HTERT RPE-1 (cell line): ENCODE results near the gene TLR9.

Experiments
- in situ Hi-C: fragments of 300-500 bp; cut with MboI; formaldehyde crosslinking; loops from 4 replicates; pipeline ENCODE4 v1.14.3; 2020; ENCODE audit warnings: low sequenced_read_pairs

TLR9 gene

GRCh38 chr3:52218454-52218853 lies 7.0 kb downstream of the TLR9 start:
- in situ Hi-C loops = no loop called here

DNA sequence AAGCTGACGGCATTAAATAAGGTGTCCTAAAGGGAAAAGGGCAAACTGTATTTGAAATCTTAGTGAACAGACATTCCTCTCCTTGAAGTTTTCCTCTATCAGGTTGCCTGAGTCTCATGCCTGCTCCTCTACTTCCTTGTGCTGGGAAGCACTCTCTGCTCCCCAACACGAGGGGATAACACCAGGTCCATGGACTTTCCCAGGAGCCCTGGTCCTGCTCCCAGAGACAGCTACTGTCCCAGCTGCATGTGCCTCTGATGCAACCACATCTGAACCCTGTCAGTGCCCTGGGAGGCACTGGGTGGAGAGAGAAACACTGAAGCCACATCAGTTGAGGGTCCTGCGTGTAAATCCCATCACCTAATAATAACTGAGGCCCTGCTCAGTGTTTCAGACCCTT lies 7.4 kb downstream of the TLR9 start:
- in situ Hi-C loops = no loop called here

DNA sequence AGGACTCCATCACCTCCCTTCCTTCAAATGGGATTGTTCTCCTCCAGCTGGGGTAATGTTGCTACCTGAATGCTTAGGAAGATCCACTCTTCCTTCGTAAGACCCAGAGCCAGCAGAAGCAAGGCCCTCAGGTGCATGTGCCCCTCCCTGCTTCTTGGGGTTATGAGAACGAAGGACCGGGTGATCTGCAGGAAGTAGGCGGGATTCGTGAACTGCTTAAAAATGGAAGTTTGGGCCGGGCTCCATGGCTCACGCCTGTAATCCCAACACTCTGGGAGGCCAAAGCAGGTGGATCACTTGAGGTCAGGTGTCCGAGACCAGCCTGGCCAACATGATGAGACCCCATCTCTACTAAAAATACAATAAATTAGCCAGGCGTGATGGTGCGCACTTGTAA lies 8.0 kb downstream of the TLR9 start:
- in situ Hi-C loops = no loop called here

- in situ Hi-C loops = no loop called here
Observed at GRCh38 chr3:52216585-52217408, 8.6 kb downstream of the TLR9 start.

- in situ Hi-C loops = no loop called here
Observed at GRCh38 chr3:52215351-52215750, 10.1 kb downstream of the TLR9 start.

DNA sequence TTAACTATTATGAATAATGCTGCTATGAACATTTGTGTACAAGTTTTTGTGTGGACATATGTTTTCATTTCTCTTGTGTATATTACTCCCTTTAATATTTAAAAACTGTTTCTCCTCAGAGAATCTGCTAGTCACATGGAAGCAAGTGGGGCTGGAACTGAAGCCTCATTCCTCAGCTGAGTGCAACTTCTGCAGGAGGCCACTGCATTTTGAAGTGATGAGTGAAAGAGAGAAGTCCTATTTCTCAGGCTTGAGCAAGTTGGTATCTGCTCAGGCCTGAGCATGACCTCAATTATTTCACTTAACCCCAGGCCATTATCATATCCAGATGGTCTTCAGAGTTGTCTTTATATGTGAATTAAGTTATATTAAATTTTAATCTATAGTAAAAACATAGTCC lies 11.5 kb downstream of the TLR9 start:
- in situ Hi-C loops = no loop called here

DNA sequence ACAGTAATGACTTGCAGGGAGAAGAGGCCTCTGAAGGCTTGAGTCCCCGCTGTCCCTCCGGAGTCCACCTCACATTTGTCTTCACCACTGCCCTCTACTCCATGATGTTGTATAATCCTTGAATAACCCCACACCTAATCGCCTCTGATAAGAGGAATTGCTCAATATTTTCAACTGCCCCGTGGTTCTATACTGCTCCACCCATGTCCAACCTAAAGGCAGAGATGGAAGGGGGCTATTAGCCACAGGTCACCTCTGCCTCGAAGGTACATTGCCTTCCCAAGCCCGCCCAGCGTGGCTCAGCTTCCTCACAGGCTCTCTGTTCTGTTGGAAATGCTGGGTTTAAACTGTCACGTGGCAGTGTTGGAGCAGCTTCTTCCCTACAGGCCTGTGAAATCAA lies 12.4 kb downstream of the TLR9 start:
- in situ Hi-C loops = no loop called here

DNA sequence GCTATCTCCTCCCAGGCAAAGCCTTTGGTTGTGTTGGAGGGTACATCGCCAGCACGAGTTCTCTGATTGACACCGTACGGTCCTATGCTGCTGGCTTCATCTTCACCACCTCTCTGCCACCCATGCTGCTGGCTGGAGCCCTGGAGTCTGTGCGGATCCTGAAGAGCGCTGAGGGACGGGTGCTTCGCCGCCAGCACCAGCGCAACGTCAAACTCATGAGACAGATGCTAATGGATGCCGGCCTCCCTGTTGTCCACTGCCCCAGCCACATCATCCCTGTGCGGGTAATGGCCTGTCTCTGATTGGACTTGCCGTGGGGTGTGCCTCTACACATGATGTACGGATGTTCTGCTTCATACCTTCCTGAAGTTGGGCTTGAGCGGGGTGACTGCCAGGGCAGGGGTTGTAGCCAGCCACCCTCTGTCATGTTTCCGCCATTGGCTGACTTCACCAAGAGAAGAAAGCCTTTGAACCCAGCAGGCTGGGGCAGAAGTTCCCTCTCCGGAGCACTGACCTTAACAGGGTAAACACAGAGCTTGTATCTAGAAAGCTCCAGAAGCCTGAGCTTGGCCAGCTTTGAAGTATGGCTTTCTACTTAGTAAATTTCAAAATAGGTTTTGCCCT lies 14.1 kb downstream of the TLR9 start:
- in situ Hi-C loops = no loop called here

GRCh38 chr3:52210550-52211046 lies 14.8 kb downstream of the TLR9 start:
- in situ Hi-C loops = no loop called here

- in situ Hi-C loops = no loop called here
Observed at GRCh38 chr3:52210037-52210436, 15.4 kb downstream of the TLR9 start.

DNA sequence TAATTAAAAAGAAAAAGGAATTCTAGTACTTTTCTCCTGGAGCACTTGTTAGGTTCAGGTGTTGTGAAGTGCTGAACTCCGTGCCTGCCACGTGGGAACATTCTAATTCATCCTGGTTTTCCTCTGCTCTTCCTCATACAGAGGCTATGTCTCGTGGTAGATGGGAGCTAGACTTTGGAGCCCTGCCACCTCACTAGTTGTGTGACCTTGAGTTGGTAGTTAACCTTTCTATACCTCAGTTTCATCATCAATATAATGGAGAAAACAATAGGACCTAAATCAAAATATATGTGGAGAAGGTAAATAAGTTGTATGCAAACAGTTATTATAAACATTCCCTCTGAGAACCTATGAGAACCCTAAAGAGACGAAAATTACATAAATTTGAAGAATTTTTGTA lies 16.9 kb downstream of the TLR9 start:
- in situ Hi-C loops = no loop called here

DNA sequence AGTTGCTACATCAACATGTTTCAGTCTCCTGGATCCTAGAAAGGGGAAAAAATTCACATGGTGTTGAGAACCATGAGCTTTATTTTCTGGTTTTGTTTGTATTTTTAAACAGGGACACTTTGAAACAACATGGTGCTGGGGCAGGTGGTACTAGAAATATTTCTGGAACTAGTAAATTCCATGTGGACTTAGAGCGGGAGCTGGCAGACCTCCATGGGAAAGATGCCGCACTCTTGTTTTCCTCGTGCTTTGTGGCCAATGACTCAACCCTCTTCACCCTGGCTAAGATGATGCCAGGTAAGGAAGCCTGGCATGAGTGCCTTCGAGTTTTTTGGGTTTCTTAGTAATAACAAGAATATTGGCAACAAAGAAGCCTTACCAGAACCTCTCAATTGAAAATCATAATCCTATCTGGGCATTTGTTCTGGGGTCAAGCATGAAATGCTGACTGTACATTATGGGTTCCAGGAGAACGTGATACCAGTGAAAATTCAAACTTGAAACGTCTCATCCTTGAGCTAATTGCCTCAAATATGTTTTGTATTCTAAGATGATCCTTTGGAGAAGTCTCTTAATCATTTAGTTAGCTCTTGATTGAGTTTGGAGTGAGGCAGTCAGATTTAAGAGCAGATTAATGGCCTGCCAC lies 19.6 kb downstream of the TLR9 start:
- in situ Hi-C loops = no loop called here

DNA sequence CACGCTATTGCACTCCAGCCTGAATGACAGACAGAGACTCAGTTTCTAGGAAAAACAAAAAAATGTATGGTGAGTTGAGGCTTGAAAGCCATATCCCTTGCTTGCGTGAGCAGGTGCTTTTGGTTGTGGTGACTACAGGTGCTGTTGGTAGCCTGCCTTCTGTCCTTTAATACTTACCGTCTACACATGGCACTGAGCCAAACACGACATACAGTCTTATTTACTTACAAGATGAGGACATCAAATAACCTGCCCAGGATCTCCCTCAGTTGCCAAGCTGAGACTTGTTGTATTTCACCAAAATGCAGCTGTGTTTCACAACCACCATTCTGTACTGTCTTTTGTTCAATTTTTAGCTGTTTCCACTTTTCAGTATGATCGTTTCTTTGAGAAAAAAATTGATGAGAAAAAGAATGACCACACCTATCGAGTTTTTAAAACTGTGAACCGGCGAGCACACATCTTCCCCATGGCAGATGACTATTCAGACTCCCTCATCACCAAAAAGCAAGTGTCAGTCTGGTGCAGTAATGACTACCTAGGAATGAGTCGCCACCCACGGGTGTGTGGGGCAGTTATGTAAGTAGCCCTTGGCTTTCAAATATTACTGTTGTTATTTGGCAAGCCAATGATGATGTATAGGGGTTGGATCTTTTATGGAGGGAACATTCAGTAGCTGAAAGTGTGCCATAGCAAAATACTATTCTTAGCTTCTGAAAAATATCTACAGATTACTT lies 20.9 kb downstream of the TLR9 start:
- in situ Hi-C loops = no loop called here

DNA sequence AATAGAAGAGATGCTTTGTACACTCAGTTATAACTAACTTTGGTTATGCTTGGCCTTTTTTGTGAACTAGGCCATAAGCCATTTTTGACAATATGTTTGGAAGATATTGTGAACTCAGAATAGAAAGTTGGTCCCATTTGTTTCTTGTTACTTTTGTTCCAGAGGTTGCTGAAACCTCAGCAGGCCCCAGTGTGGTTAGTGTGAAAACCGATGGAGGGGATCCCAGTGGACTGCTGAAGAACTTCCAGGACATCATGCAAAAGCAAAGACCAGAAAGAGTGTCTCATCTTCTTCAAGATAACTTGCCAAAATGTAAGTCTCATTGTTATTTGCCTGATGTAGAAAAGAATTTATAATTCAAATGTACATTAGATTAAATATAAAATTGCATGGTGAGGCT lies 21.7 kb downstream of the TLR9 start:
- in situ Hi-C loops = no loop called here

- in situ Hi-C loops = no loop called here
Observed at GRCh38 chr3:52202384-52203077, 22.9 kb downstream of the TLR9 start.

DNA sequence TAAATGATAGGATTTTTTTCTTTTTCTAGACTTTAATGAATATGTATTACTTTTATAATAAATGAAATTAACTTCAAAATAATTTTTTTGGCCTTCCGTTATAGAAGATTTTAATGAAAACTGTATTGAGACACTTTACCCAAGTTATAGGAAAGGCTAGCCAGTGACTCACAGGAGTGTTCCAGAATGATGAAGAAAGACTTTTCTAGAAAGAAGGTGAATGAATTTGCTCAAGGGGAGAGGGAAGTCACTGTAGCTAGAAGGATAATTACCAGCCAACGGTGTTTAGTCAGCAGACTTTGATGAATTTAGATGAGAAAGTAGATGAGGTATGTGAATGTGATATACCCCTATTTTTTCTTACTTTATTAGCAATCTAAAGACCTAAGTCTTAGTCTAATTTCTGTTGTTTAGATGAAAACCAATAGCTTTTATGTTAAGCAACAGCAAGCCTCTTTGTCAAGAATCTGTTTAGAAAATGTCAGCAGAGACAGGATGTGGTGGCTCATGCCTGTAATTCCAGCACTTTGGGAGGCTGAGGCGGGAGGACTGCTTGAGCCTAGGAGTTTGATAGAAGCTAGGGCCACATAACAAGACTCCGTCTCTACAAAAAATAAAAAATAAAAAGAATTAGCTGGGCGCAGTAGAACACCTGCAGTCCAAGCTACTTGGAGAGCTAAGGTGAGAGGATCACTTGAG lies 24.3 kb downstream of the TLR9 start:
- in situ Hi-C loops = no loop called here

GRCh38 chr3:52198643-52199608 lies 26.5 kb downstream of the TLR9 start:
- in situ Hi-C loops = no loop called here

GRCh38 chr3:52197842-52198625 lies 27.4 kb downstream of the TLR9 start, which contains the start of gene ALAS1:
ALAS1 (plus strand) TSS chr3:52198160; CDS start chr3:52199242, 1,082 bp downstream.
- in situ Hi-C loops = no loop called here
